Dermis microvascular lymphatic vessel endothelial cell (primary cell): ENCODE data around the gene AR. TPM values are rescaled to one million over a fixed set of nuclear protein-coding genes. Genes with fewer than 3 reads are reported as not detected.
A peak's percentile ranks its signal among the peaks of the same experiment; 100 is the strongest.
"Not testable (repeated sequence)": the region's sequence is repeated elsewhere in the genome, so short reads cannot be mapped to it uniquely, and the experiment has no call there.

ENCODE experiments used
- DNase-seq, 2 donors: peaks; one replicate each; pipeline versions ENCODE4 v3.0.0 to v3.0.0-alpha.2; 2010; ENCODE audit warnings: low read depth in 2 of 2
- total RNA-seq: library from RNA; depleted of rRNA; stranded (reverse); fragments of >200 nt; gene quantifications from 2 replicates; pipeline ENCODE4 v1.2.1, GENCODE V29; 2014

AR gene
- total RNA-seq, 1 donor from 2014 or later: 0.26 TPM

GRCh38 chrX:67624325-67624724 lies 80.5 kb downstream of the AR start:
- no peak for DNase-seq

GRCh38 chrX:67635424-67635823 lies 91.6 kb downstream of the AR start:
- DNase-seq: no peak

DNA sequence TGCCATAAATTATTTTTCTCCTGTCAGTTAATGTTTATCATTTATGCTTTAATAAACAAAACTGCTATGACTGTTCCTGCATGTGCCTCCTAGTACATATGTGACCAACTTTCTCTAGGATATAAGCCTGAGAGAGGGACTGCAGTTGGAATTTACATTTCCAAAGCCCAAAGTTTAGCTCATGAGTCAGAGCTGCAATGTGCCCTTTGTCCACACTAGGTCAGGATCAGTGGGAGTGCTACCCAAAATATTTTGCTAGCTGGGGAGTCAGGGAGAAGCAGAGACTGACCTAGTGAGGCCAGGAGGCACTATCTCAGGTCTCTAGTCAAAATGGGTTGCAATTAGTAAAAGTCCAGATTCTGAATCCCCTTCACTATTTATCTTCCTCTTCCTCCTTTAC lies 92.7 kb downstream of the AR start:
- no peak for DNase-seq

DNA sequence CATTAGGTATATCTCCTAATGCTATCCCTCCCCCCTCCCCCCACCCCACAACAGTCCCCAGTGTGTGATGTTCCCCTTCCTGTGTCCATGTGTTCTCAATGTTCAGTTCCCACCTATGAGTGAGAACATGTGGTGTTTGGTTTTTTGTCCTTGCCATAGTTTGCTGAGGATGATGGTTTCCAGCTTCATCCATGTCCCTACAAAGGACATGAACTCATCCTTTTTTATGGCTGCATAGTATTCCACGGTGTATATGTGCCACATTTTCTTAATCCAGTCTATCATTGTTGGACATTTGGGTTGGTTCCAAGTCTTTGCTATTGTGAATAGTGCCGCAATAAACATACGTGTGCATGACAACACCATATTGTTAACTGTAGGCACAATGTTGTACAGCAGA lies 93.5 kb downstream of the AR start:
- DNase-seq: not testable (repeated sequence)

GRCh38 chrX:67648361-67648760 lies 104.5 kb downstream of the AR start:
- no peak for DNase-seq

- no peak for DNase-seq
These were observed 107.8 kb downstream of the AR start for GRCh38 chrX:67651437-67652142.

DNA sequence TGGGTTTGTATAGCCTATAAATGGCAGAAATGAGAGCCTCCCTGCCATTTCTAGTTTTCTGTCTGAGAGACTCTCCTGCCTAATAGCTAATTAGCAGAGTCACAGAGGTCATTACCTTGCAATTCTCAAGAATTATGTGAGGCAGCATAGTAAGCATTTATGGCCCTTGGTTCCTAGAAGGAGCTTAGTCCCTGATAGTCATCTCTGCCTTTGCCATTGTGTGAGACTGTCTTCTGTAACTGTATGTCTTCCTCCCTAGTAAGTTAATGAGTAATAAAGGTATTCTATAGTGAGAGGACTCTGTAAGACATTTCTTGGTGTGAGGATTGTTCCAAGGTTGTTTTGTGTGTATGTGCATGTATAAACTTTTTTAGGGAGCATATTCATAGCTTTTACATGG lies 108.7 kb downstream of the AR start:
- no peak for DNase-seq

- no peak for DNase-seq
These were observed 110.5 kb downstream of the AR start for GRCh38 chrX:67654301-67654700.

GRCh38 chrX:67665583-67665982 lies 121.8 kb downstream of the AR start:
- DNase-seq: no peak

GRCh38 chrX:67670717-67671116 lies 126.9 kb downstream of the AR start:
- DNase-seq: not testable (repeated sequence)

- peak in 1 of 2 donors; percentile 52 for DNase-seq
These were observed 130.0 kb downstream of the AR start for GRCh38 chrX:67673741-67674274.

DNA sequence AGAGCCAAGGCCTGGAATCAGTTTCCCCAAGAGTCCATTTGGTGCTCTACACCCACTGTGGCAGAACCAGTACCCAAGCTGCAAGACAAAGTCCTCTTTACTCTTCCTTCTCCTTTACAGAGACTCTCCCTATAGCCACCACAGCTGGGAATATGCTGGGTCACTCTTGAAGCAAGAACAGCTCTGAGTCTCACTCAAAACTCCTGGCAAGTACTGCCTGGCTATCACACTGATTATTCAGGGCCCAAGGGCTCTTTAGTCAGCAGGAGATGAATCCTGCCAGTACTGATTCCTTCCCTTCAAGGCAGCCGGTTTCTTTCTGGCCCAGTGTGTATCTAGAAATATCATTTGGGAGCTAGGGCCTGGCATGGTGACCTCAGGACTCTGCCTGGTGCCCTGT lies 130.9 kb downstream of the AR start:
- no peak for DNase-seq

GRCh38 chrX:67684136-67684535 lies 140.3 kb downstream of the AR start:
- no peak for DNase-seq

DNA sequence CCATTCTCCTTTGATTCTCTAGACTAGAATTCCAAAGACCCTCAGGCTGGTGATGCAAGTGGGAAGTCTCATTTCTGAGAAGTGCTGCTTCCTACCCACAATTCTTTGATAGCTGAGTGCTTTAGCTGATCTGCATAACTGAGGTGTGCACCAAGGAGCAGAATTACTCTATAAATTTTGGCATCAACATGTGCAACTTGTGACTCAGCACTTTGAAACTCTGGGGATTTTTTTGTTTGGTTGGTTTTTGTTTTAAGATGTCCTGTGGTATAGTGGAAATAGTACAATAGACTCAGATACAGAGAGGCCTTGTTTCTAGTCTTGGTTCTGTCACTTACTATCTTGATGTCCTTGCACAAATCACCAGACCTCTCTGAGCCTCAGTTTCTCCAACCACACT lies 148.4 kb downstream of the AR start:
- peak in 1 of 2 donors; percentile 2 for DNase-seq

GRCh38 chrX:67693928-67694327 lies 150.1 kb downstream of the AR start:
- no peak for DNase-seq

DNA sequence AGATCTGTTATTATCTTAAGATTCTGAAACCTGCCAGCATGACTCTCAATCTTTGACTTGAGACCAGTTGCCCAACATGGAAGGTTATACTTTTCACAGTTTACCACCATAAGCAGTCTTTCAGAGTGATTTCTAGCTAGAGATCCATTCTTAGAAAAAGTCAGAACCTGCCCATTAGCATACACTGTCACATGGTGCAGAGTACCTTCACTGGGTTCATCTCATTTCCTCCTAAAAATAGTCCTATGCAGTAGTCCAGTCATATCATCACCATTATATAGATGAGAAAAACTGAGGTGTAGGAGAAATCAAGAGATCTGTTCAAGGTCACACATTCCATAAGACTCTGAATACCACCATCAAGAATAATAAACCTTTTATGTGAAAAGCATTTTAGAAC lies 153.6 kb downstream of the AR start:
- DNase-seq: no peak

DNA sequence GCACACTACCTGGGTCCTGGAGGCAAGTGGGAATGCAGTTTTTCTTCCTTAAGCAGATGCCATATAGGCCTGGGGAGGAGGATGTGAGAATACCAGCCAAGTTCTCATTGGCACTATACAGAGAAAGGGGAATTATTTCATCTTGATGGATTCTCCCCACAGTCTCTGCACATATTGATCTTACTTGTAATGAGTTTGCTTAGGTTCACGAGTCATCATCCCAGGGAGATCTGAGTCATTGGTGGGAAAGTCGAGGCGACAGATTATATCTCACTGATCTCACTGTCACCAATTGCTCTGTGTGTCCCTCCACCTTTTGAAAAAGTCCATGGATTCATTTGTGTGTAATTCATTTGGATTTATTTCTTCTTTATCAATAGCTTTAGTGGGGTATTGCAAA lies 156.8 kb downstream of the AR start:
- DNase-seq: no peak

GRCh38 chrX:67714004-67714403 lies 170.2 kb downstream of the AR start:
- no peak for DNase-seq

DNA sequence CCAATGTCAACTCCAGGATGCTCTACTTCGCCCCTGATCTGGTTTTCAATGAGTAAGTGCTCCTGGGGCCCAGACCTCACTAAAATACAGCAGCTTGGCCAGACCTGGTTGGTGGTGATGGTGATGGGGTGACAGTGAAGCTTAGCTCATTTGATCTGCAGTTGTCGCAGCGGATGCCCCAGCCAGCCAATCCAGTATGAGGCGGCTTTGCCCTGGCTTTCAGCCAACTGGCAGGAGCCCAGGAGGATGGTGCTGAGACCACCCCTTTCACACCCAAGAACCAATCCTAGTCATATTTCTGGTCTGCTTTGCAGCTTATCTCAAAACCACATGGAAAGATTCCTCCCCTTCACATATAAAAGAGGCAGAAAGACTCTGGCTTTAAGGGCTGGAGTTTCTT lies 173.8 kb downstream of the AR start:
- no peak for DNase-seq

GRCh38 chrX:67718926-67719325 lies 175.1 kb downstream of the AR start:
- DNase-seq: no peak

DNA sequence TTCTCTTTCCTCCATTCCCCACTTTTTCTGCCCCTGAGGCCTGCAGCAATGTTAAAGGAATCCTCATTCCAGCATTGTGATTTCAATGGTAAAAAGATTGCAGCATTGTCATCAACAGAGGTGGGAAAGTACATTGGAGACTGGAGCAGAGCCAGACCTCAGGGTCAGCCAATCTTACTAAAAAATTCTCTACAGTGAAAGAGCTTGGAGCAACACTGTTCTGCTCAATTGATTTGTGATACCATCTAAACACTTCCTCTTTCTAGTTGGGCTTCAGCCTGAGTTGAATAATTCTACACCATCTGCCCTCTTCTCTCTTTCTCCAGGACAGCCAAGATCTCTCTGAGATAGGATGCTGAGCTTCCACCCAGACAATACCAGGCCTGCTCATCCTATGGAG lies 176.5 kb downstream of the AR start:
- peak; percentile 52 to 68 for DNase-seq

DNA sequence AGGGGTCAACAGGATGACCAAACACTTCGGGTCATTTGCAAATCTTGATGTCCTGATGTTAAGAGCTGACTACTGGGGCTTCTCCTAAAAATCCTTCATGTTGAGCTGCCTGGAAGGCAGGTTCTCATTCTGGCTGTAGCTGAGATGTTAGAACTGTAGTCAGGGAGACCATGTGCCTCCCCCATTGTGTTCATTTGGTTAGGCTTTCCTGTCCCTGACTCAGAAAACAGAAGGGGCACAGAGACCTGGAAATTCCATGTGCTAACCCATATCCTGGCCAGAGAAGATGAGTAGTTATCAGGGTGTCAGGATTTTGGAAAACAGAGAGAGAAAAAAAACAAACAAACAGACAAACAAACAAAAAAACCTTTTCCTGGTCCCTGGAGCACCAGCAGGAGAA lies 177.5 kb downstream of the AR start:
- DNase-seq: peak; percentile 65 to 71

DNA sequence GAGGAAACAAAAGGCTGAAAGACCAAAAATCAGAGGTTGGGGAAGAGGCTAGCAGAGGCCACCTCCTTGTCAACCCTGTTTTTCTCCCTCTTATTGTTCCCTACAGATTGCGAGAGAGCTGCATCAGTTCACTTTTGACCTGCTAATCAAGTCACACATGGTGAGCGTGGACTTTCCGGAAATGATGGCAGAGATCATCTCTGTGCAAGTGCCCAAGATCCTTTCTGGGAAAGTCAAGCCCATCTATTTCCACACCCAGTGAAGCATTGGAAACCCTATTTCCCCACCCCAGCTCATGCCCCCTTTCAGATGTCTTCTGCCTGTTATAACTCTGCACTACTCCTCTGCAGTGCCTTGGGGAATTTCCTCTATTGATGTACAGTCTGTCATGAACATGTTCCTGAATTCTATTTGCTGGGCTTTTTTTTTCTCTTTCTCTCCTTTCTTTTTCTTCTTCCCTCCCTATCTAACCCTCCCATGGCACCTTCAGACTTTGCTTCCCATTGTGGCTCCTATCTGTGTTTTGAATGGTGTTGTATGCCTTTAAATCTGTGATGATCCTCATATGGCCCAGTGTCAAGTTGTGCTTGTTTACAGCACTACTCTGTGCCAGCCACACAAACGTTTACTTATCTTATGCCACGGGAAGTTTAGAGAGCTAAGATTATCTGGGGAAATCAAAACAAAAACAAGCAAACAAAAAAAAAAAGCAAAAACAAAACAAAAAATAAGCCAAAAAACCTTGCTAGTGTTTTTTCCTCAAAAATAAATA lies 179.9 kb downstream of the AR start:
- DNase-seq: no peak
